ENCODE data around the gene DTNB. TPM values are rescaled to one million over a fixed set of nuclear protein-coding genes. Genes with fewer than 3 reads are reported as not detected.
A peak's percentile ranks its signal among the peaks of the same experiment; 100 is the strongest.

DTNB gene
- total and polyA plus RNA-seq, 10 of the 15 experiments (the other 5 are each of a cell fraction or from before 2014, with no cell fraction given), result 4.5 to 30.6 (median 11.9) TPM

- Histone ChIP-seq H3K4me2 (ENCODE audit: control insufficient read depth, insufficient read depth) (no peak overlapping the region), H3K36me3 (ENCODE audit: control insufficient read depth in 2 of 2, insufficient read depth in 2 of 2, low read length in 1 of 2) (no peaks in the 10 kb centered on the region), H3K27me3 (replicated peaks in 1 of 2; ENCODE audit: control insufficient read depth in 2 of 2, insufficient read depth in 2 of 2, low read length in 1 of 2) (no peaks in the 10 kb centered on the region), H4K20me1 (ENCODE audit: control insufficient read depth, insufficient read depth) (no peaks in the 10 kb centered on the region), H3K9ac (ENCODE audit: control insufficient read depth, insufficient read depth, low read length) (no peak overlapping the region), H3K9me3 (replicated peaks; ENCODE audit: control insufficient read depth, insufficient read depth, low read length) (no peaks in the 10 kb centered on the region), H3K4me1 (ENCODE audit: control insufficient read depth, insufficient read depth, low read length) (no peaks in the 10 kb centered on the region), H3K27ac (ENCODE audit: control insufficient read depth, insufficient read depth) (no peak overlapping the region), H3K4me3 (no peak overlapping the region), H2AFZ (ENCODE audit: control insufficient read depth, low read depth, low read length) (no peak overlapping the region), H3K79me2 (ENCODE audit: control insufficient read depth, insufficient read depth, low read length) (no peaks in the 10 kb centered on the region)
- ChIA-PET POLR2A (no interaction called here), CTCF (no interaction called here), SMC1A (ENCODE audit: uncharacterized antibody, unreplicated experiment) (interaction anchor here (0.7 to 1.1 kb wide), 3 partner anchors 23 to 277 kb away, joined by 3 to 4 read pairs (median 3); no protein-coding TSS in a partner anchor), RAD21 (ENCODE audit: unreplicated experiment) (no interaction called here)
- FAIRE-seq (no peak), ATAC-seq (no peak), DNase-seq (ENCODE audit: low read depth, low spot score) (no peak)
- in situ Hi-C loops (cut with MboI) (no loop called here), intact Hi-C loops (cut with micrococcal nuclease; ENCODE audit: unreplicated experiment) (no loop called here)
- no TSS peak for BruUV-seq (replicated peaks)
- no peak for TF ChIP-seq BRCA1 (IDR thresholded peaks at IDR 0.05; ENCODE audit: low read depth, low read length)
- TF ChIP-seq NBN (IDR thresholded peaks at IDR 0.05), result peak; percentile 37; the same call in 1 of the 2 replicates
- 100% methylated on average over 2 of the region's 2 CpGs for WGBS (ENCODE audit: insufficient coverage, insufficient replicate concordance, low lambda C conversion rate, missing lambda C conversion rate)
These were observed 169.1 kb downstream of the DTNB start for GRCh38 chr2:25504266-25504665.

GRCh38 chr2:25499157-25499556 lies 174.2 kb downstream of the DTNB start:
- ChIA-PET RAD21 (ENCODE audit: unreplicated experiment) (interaction anchor here (0.6 to 3.4 kb wide), 4 partner anchors 20 to 80 kb away, joined by 3 to 14 read pairs (median 7); no protein-coding TSS in a partner anchor), CTCF (interaction anchor here (0.9 to 1.9 kb wide), 5 partner anchors 10 to 137 kb away, joined by 3 to 5 read pairs (median 3); no protein-coding TSS in a partner anchor), POLR2A (interaction anchor here (0.6 to 0.9 kb wide), 2 partner anchors 98 to 117 kb away, joined by 3 to 8 read pairs; no protein-coding TSS in a partner anchor), SMC1A (ENCODE audit: uncharacterized antibody, unreplicated experiment) (interaction anchor here (1.1 to 6.1 kb wide), 10 partner anchors 12 to 137 kb away, joined by 3 to 31 read pairs (median 4); no protein-coding TSS in a partner anchor)
- Histone ChIP-seq H3K9me3 (replicated peaks; ENCODE audit: control insufficient read depth, insufficient read depth, low read length) (no peaks in the 10 kb centered on the region), H2AFZ (ENCODE audit: control insufficient read depth, low read depth, low read length) (no peak overlapping the region), H3K27me3 (replicated peaks in 1 of 2; ENCODE audit: control insufficient read depth in 2 of 2, insufficient read depth in 2 of 2, low read length in 1 of 2) (no peaks in the 10 kb centered on the region), H3K27ac (ENCODE audit: control insufficient read depth, insufficient read depth) (no peak overlapping the region), H3K4me1 (ENCODE audit: control insufficient read depth, insufficient read depth, low read length) (peaks cover 15% of the 10 kb centered on the region), H3K4me3 (no peak overlapping the region), H3K9ac (ENCODE audit: control insufficient read depth, insufficient read depth, low read length) (no peak overlapping the region), H3K4me2 (ENCODE audit: control insufficient read depth, insufficient read depth) (no peak overlapping the region), H4K20me1 (ENCODE audit: control insufficient read depth, insufficient read depth) (no peaks in the 10 kb centered on the region), H3K79me2 (ENCODE audit: control insufficient read depth, insufficient read depth, low read length) (no peaks in the 10 kb centered on the region), H3K36me3 (ENCODE audit: control insufficient read depth in 2 of 2, insufficient read depth in 2 of 2, low read length in 1 of 2) (no peaks in the 10 kb centered on the region)
- BruUV-seq (replicated peaks), result no TSS peak
- TF ChIP-seq MLLT1 (IDR thresholded peaks at IDR 0.05) (peak; percentile 54; the same call in 1 of the 2 replicates), POU2F2 (IDR thresholded peaks at IDR 0.05; ENCODE audit: borderline replicate concordance, low read depth, low read length) (no peak)
- no peak for FAIRE-seq
- in situ Hi-C loops (cut with MboI) (no loop called here), intact Hi-C loops (cut with micrococcal nuclease; ENCODE audit: unreplicated experiment) (loop anchor here (5.0 kb wide), 1 partner anchor 77 kb away; no protein-coding TSS in a partner anchor)
- no peak for DNase-seq (ENCODE audit: low read depth, low spot score)
- 99% methylated on average over 3 of the region's 3 CpGs for WGBS (ENCODE audit: insufficient coverage, insufficient replicate concordance, low lambda C conversion rate, missing lambda C conversion rate)
- ATAC-seq, result no peak

Measured in GM12878 (cell line).